Subcutaneous adipose tissue (tissue), 4 donors: Measurements from ENCODE around the gene MED16. TPM values are rescaled to one million over a fixed set of nuclear protein-coding genes. Genes with fewer than 3 reads are reported as not detected.

Source experiments
- CTCF ChIP-seq: fragments of 450-650 bp; IDR thresholded peaks from one replicate; pipeline ENCODE4 v1.5.1; 2016; ENCODE audit warnings: low read depth, mild to moderate bottlenecking, control low read depth, antibody characterized with exemption, moderate library complexity
- total RNA-seq, 4 donors: library from RNA; depleted of rRNA; stranded (reverse); fragments of >200 nt; gene quantifications; one replicate each; pipeline ENCODE4 v1.1.0, GENCODE V29; 2016

The MED16 gene
- total RNA-seq, 4 donors from 2014 or later, result 18.4 to 38.4 (median 19.2) TPM

- no peak for TF ChIP-seq CTCF
Observed at GRCh38 chr19:875265-875879, 17.6 kb downstream of the MED16 start.

- TF ChIP-seq CTCF, result no peak
Observed at GRCh38 chr19:873561-874041, 19.4 kb downstream of the MED16 start.

- no peak for TF ChIP-seq CTCF
Observed at GRCh38 chr19:873084-873483, 19.9 kb downstream of the MED16 start.

- no peak for TF ChIP-seq CTCF
Observed at GRCh38 chr19:872266-872951, 20.6 kb downstream of the MED16 start.

GRCh38 chr19:871446-872265 lies 21.3 kb downstream of the MED16 start:
- TF ChIP-seq CTCF, result no peak

GRCh38 chr19:870963-871401 lies 22.0 kb downstream of the MED16 start:
- TF ChIP-seq CTCF, result no peak

- no peak for TF ChIP-seq CTCF
Observed at GRCh38 chr19:870314-870713, 22.7 kb downstream of the MED16 start.
